ENCODE data around the gene PIPOX.

Gene PIPOX

DNA sequence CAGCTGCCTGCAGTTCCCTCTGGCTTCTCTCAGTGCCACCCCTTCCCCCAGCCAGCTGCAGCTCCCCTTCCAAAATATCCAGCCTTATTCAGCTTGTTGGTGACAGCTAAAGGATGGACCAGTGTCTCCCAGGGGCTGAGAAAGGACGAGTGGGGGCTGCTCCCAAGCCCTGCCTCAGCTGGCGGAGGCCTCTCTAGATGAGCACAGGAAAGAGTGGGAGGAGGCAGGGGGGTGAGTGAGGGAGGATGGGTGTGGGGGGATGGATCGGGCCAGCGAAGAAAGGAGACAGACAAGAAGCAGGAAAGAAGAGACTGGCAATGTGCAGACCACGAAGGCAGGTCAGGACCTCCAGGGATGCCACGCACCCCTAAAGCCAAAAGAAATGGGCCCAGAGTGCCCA, 17.5 kb downstream of the PIPOX start:
- Histone ChIP-seq H3K4me3 (ENCODE audit: insufficient read depth, low read depth, low read length) (no peak overlapping the region), H3K27ac (ENCODE audit: insufficient read depth, low read depth, low read length, poor library complexity, severe bottlenecking) (no peak overlapping the region), H3K36me3 (ENCODE audit: control insufficient read depth, insufficient read depth, low read length) (no peaks in the 10 kb centered on the region), H3K4me1 (ENCODE audit: control insufficient read depth, insufficient read depth, low read length) (peaks cover 28% of the 10 kb centered on the region), H3K9me3 (ENCODE audit: control insufficient read depth, low read length) (no peaks in the 10 kb centered on the region), H3K27me3 (ENCODE audit: control insufficient read depth, insufficient read depth, low read length, poor library complexity, severe bottlenecking) (no peaks in the 10 kb centered on the region)
- WGBS, 2 experiments: 53 to 66% methylated on average over 6 of the region's 6 CpGs

GRCh38 chr17:29061036-29061435, 18.1 kb downstream of the PIPOX start:
- WGBS, 2 experiments: 75 to 77% methylated on average over 8 of the region's 8 CpGs
- peaks cover 25% of the 10 kb centered on the region for H3K4me1 ChIP-seq (ENCODE audit: control insufficient read depth, insufficient read depth, low read length)
- no peak overlapping the region for H3K27ac ChIP-seq (ENCODE audit: insufficient read depth, low read depth, low read length, poor library complexity, severe bottlenecking)
- H3K9me3 ChIP-seq (ENCODE audit: control insufficient read depth, low read length): no peaks in the 10 kb centered on the region
- no peaks in the 10 kb centered on the region for H3K27me3 ChIP-seq (ENCODE audit: control insufficient read depth, insufficient read depth, low read length, poor library complexity, severe bottlenecking)
- H3K4me3 ChIP-seq (ENCODE audit: insufficient read depth, low read depth, low read length): no peak overlapping the region
- H3K36me3 ChIP-seq (ENCODE audit: control insufficient read depth, insufficient read depth, low read length): no peaks in the 10 kb centered on the region

DNA sequence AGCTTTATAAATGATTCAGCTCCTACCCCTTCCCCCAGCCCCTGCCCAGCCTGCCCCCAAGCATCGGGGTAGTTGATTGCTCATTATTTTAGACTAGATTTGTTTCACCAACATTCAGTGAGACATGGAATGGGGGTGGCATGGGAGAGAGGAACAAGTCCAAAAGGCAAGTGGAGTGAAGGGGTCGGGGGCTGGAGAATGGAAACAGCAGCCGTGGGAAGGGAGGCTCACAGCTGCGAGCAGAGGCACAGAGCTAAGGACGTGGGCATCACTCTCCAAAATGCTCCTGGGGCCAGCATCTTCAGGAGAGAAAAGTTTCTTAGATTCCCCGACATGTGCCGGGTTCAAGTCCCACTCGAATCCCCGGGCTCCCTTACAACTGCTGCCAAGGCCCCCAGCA, 19.3 kb downstream of the PIPOX start:
- H3K4me1 ChIP-seq (ENCODE audit: control insufficient read depth, insufficient read depth, low read length): peaks cover 30% of the 10 kb centered on the region
- no peak overlapping the region for H3K4me3 ChIP-seq (ENCODE audit: insufficient read depth, low read depth, low read length)
- WGBS, 2 experiments: 88 to 90% methylated on average over 8 to 9 of the region's 9 CpGs
- H3K27ac ChIP-seq (ENCODE audit: insufficient read depth, low read depth, low read length, poor library complexity, severe bottlenecking): no peak overlapping the region
- H3K27me3 ChIP-seq (ENCODE audit: control insufficient read depth, insufficient read depth, low read length, poor library complexity, severe bottlenecking): no peaks in the 10 kb centered on the region
- no peaks in the 10 kb centered on the region for H3K36me3 ChIP-seq (ENCODE audit: control insufficient read depth, insufficient read depth, low read length)
- no peaks in the 10 kb centered on the region for H3K9me3 ChIP-seq (ENCODE audit: control insufficient read depth, low read length)

- Histone ChIP-seq H3K27ac (ENCODE audit: insufficient read depth, low read depth, low read length, poor library complexity, severe bottlenecking) (no peak overlapping the region), H3K4me1 (ENCODE audit: control insufficient read depth, insufficient read depth, low read length) (peaks cover 30% of the 10 kb centered on the region), H3K9me3 (ENCODE audit: control insufficient read depth, low read length) (no peaks in the 10 kb centered on the region), H3K27me3 (ENCODE audit: control insufficient read depth, insufficient read depth, low read length, poor library complexity, severe bottlenecking) (no peaks in the 10 kb centered on the region), H3K36me3 (ENCODE audit: control insufficient read depth, insufficient read depth, low read length) (no peaks in the 10 kb centered on the region), H3K4me3 (ENCODE audit: insufficient read depth, low read depth, low read length) (no peak overlapping the region)
- 95 to 97% methylated on average over 7 of the region's 7 CpGs for WGBS, 2 experiments
Observed at GRCh38 chr17:29063992-29064391, 21.1 kb downstream of the PIPOX start.

DNA sequence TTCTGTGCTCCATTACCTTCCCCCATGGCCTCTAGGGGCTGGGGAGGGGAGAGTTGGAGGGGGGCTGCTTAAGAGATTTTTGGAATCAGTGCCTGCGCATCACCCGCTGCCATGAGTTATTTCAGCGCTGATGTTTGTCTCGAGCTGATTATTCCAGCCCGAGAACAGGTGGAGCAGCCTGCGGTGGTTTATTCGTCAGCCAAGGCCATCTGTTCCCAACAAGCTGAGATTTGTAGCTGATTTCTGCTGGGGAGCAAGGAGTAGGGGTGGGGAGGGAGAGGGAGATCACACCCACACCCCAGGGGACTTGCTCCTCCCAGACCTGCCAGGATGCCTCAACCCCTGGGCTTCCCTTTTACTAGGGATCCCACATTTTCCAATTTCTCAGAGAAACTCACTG, 23.1 kb downstream of the PIPOX start:
- H3K4me1 ChIP-seq (ENCODE audit: control insufficient read depth, insufficient read depth, low read length): peaks cover 34% of the 10 kb centered on the region
- H3K27ac ChIP-seq (ENCODE audit: insufficient read depth, low read depth, low read length, poor library complexity, severe bottlenecking): no peak overlapping the region
- WGBS, 2 experiments: 93 to 96% methylated on average over 7 of the region's 7 CpGs
- no peaks in the 10 kb centered on the region for H3K9me3 ChIP-seq (ENCODE audit: control insufficient read depth, low read length)
- no peaks in the 10 kb centered on the region for H3K27me3 ChIP-seq (ENCODE audit: control insufficient read depth, insufficient read depth, low read length, poor library complexity, severe bottlenecking)
- H3K36me3 ChIP-seq (ENCODE audit: control insufficient read depth, insufficient read depth, low read length): no peaks in the 10 kb centered on the region
- H3K4me3 ChIP-seq (ENCODE audit: insufficient read depth, low read depth, low read length): no peak overlapping the region

- 75 to 77% methylated on average over 7 of the region's 7 CpGs for WGBS, 2 experiments
- Histone ChIP-seq H3K4me1 (ENCODE audit: control insufficient read depth, insufficient read depth, low read length) (peaks cover 29% of the 10 kb centered on the region), H3K36me3 (ENCODE audit: control insufficient read depth, insufficient read depth, low read length) (no peaks in the 10 kb centered on the region), H3K27ac (ENCODE audit: insufficient read depth, low read depth, low read length, poor library complexity, severe bottlenecking) (no peak overlapping the region), H3K4me3 (ENCODE audit: insufficient read depth, low read depth, low read length) (no peak overlapping the region), H3K9me3 (ENCODE audit: control insufficient read depth, low read length) (no peaks in the 10 kb centered on the region), H3K27me3 (ENCODE audit: control insufficient read depth, insufficient read depth, low read length, poor library complexity, severe bottlenecking) (no peaks in the 10 kb centered on the region)
Observed at GRCh38 chr17:29066606-29067005, 23.7 kb downstream of the PIPOX start.

- no peaks in the 10 kb centered on the region for H3K9me3 ChIP-seq (ENCODE audit: control insufficient read depth, low read length)
- no peaks in the 10 kb centered on the region for H3K36me3 ChIP-seq (ENCODE audit: control insufficient read depth, insufficient read depth, low read length)
- no peak overlapping the region for H3K4me3 ChIP-seq (ENCODE audit: insufficient read depth, low read depth, low read length)
- H3K27me3 ChIP-seq (ENCODE audit: control insufficient read depth, insufficient read depth, low read length, poor library complexity, severe bottlenecking): no peaks in the 10 kb centered on the region
- WGBS, 2 experiments: 84 to 86% methylated on average over 10 of the region's 10 CpGs
- H3K27ac ChIP-seq (ENCODE audit: insufficient read depth, low read depth, low read length, poor library complexity, severe bottlenecking): no peak overlapping the region
- peaks cover 27% of the 10 kb centered on the region for H3K4me1 ChIP-seq (ENCODE audit: control insufficient read depth, insufficient read depth, low read length)
Observed at GRCh38 chr17:29068818-29069217, 25.9 kb downstream of the PIPOX start.

DNA sequence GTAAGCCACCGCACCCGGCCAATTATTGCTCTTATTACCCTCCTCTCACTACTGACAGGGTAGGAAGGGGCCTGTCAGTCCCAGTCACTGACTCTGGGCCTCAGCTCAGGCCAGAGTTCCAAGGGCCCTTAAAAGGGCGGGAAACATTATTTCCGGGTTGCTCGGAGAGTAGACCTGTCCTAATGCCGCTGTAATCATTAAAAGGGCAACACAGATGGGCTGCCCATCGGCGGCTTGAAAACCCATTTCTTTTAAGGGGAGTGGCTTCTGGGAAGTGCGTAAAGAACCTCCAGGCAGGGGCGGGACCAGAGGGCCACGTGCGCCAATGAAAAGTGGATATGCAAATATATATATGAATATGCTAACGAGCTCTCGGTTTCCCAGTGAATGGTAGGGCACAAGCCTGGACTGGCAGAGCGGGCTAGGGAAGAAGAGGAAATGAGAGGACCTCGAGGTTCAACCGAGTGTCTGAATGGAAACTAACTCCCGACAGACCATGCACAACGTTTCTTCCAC, 26.6 kb downstream of the PIPOX start:
- no peaks in the 10 kb centered on the region for H3K9me3 ChIP-seq (ENCODE audit: control insufficient read depth, low read length)
- 90 to 91% methylated on average over 19 of the region's 19 CpGs for WGBS, 2 experiments
- H3K4me3 ChIP-seq (ENCODE audit: insufficient read depth, low read depth, low read length): no peak overlapping the region
- peaks cover 28% of the 10 kb centered on the region for H3K4me1 ChIP-seq (ENCODE audit: control insufficient read depth, insufficient read depth, low read length)
- no peaks in the 10 kb centered on the region for H3K27me3 ChIP-seq (ENCODE audit: control insufficient read depth, insufficient read depth, low read length, poor library complexity, severe bottlenecking)
- H3K36me3 ChIP-seq (ENCODE audit: control insufficient read depth, insufficient read depth, low read length): no peaks in the 10 kb centered on the region
- no peak overlapping the region for H3K27ac ChIP-seq (ENCODE audit: insufficient read depth, low read depth, low read length, poor library complexity, severe bottlenecking)

DNA sequence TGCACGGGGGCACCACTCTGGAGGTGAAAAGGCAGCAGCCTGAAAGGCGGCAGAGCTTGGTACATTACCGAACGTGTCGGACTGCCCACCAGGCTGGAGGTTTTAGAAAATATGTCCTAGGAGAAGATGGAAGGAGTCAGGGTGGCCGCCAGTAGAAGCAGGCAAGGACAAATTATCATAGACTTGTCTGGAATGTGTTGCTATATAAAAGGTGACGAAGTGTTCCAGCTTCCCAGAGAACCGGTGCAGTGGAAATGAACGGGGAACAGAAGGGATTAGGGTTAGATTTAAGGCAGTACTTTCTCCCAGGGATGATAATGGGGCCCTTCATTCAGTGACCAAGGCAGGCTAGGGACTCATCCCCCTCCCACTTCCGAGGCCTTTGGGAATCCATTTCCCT, 27.4 kb downstream of the PIPOX start:
- H3K36me3 ChIP-seq (ENCODE audit: control insufficient read depth, insufficient read depth, low read length): no peaks in the 10 kb centered on the region
- WGBS, 2 experiments: 89 to 91% methylated on average over 10 of the region's 10 CpGs
- H3K4me1 ChIP-seq (ENCODE audit: control insufficient read depth, insufficient read depth, low read length): peaks cover 28% of the 10 kb centered on the region

GRCh38 chr17:29070781-29071180, 27.8 kb downstream of the PIPOX start:
- H3K36me3 ChIP-seq (ENCODE audit: control insufficient read depth, insufficient read depth, low read length): no peaks in the 10 kb centered on the region
- H3K4me3 ChIP-seq (ENCODE audit: insufficient read depth, low read depth, low read length): no peak overlapping the region
- H3K4me1 ChIP-seq (ENCODE audit: control insufficient read depth, insufficient read depth, low read length): peaks cover 28% of the 10 kb centered on the region
- no peaks in the 10 kb centered on the region for H3K27me3 ChIP-seq (ENCODE audit: control insufficient read depth, insufficient read depth, low read length, poor library complexity, severe bottlenecking)
- H3K27ac ChIP-seq (ENCODE audit: insufficient read depth, low read depth, low read length, poor library complexity, severe bottlenecking): no peak overlapping the region
- H3K9me3 ChIP-seq (ENCODE audit: control insufficient read depth, low read length): no peaks in the 10 kb centered on the region
- WGBS, 2 experiments: 93 to 94% methylated on average over 9 of the region's 9 CpGs

More for the DNA sequence above, 27.4 kb downstream of the PIPOX start:
- H3K27me3 ChIP-seq (ENCODE audit: control insufficient read depth, insufficient read depth, low read length, poor library complexity, severe bottlenecking): no peaks in the 10 kb centered on the region
- no peak overlapping the region for H3K4me3 ChIP-seq (ENCODE audit: insufficient read depth, low read depth, low read length)
- H3K27ac ChIP-seq (ENCODE audit: insufficient read depth, low read depth, low read length, poor library complexity, severe bottlenecking): no peak overlapping the region
- no peaks in the 10 kb centered on the region for H3K9me3 ChIP-seq (ENCODE audit: control insufficient read depth, low read length)

- WGBS, 2 experiments: 100% methylated on average over 1 of the region's 1 CpG
- no peak overlapping the region for H3K4me3 ChIP-seq (ENCODE audit: insufficient read depth, low read depth, low read length)
Observed at GRCh38 chr17:29071303-29071702, 28.4 kb downstream of the PIPOX start.

More at GRCh38 chr17:29071303-29071702, 28.4 kb downstream of the PIPOX start:
- Histone ChIP-seq H3K27me3 (ENCODE audit: control insufficient read depth, insufficient read depth, low read length, poor library complexity, severe bottlenecking) (no peaks in the 10 kb centered on the region), H3K36me3 (ENCODE audit: control insufficient read depth, insufficient read depth, low read length) (no peaks in the 10 kb centered on the region), H3K27ac (ENCODE audit: insufficient read depth, low read depth, low read length, poor library complexity, severe bottlenecking) (no peak overlapping the region), H3K9me3 (ENCODE audit: control insufficient read depth, low read length) (no peaks in the 10 kb centered on the region), H3K4me1 (ENCODE audit: control insufficient read depth, insufficient read depth, low read length) (peaks cover 27% of the 10 kb centered on the region)
